K562 (cell line): ENCODE data around the gene MAP4. TPM values are rescaled to one million over a fixed set of nuclear protein-coding genes. Genes with fewer than 3 reads are reported as not detected.

ENCODE experiments used
- CBX1 ChIP-seq: sonication (generic); IDR thresholded peaks from 2 replicates; pipeline ENCODE4 v1.6.1; 2016; ENCODE audit warnings: antibody characterized with exemption, low read depth, mild to moderate bottlenecking
- EP400 ChIP-seq: fragments of 450-650 bp; IDR thresholded peaks from 2 replicates; pipeline ENCODE4 v1.6.1; 2017; ENCODE audit warnings: antibody characterized with exemption, mild to moderate bottlenecking, moderate library complexity
- FIP1L1 ChIP-seq: fragments of 200-400 bp; formaldehyde crosslinking; IDR thresholded peaks from 2 replicates; pipeline ENCODE4 v1.6.1; 2018; ENCODE audit warnings: mild to moderate bottlenecking, low read depth, low read length; ENCODE audit not compliant: poor library complexity, severe bottlenecking
- HMGN3 ChIP-seq: IDR thresholded peaks from 2 replicates; pipeline ENCODE4 v1.6.1; 2011; ENCODE audit warnings: borderline replicate concordance, low read depth, mild to moderate bottlenecking, mixed read lengths, low read length; ENCODE audit not compliant: insufficient read length; ENCODE audit errors: extremely low read depth
- IRF2 ChIP-seq: sonication (generic); formaldehyde crosslinking; IDR thresholded peaks from 2 replicates; pipeline ENCODE4 v1.8.1; 2022; ENCODE audit warnings: mild to moderate bottlenecking, missing genetic modification reagents
- NFIC ChIP-seq: fragments of 450-650 bp; IDR thresholded peaks from 2 replicates; pipeline ENCODE4 v1.6.1; 2017; ENCODE audit warnings: mild to moderate bottlenecking, inconsistent platforms
- NR2C2 ChIP-seq, 2 experiments: fragments of 200-800 bp in 1 of 2; sonication (Bioruptor generic) in 1 of 2; sonication (generic) in 1 of 2; formaldehyde crosslinking in 1 of 2; IDR thresholded peaks; 2 replicates each; pipeline versions ENCODE4 v1.6.1 to v1.8.0; 2016 to 2022; ENCODE audit warnings: mild to moderate bottlenecking in 1 of 2, missing compliant biosample characterization in 1 of 2, missing genetic modification characterization in 1 of 2, missing genetic modification reagents in 1 of 2
- SIN3A ChIP-seq, 2 experiments: fragments of 150-350 bp in 1 of 2; IDR thresholded peaks; 2 replicates each; pipeline ENCODE4 v1.6.1; 2011 to 2016; ENCODE audit warnings: borderline replicate concordance in 2 of 2, low read depth in 2 of 2, low read length in 2 of 2, mild to moderate bottlenecking in 2 of 2, moderate library complexity in 2 of 2; ENCODE audit not compliant: control insufficient read depth in 1 of 2
- SMAD4 ChIP-seq: fragments of 250-450 bp; sonication (Bioruptor Pico); conservative IDR thresholded peaks from 2 replicates; pipeline ENCODE4 v1.8.0; 2021; ENCODE audit warnings: inconsistent platforms, mild to moderate bottlenecking, moderate library complexity
- SUPT5H ChIP-seq: fragments of 450-650 bp; IDR thresholded peaks from 2 replicates; pipeline ENCODE4 v1.6.1; 2016
- TEAD1 ChIP-seq, 2 experiments: fragments of 450-650 bp in 1 of 2; sonication (generic) in 1 of 2; formaldehyde crosslinking; IDR thresholded peaks; 2 replicates each; pipeline versions ENCODE4 v1.4.0 to v1.8.0; 2020 to 2022; ENCODE audit warnings: mild to moderate bottlenecking in 2 of 2, missing genetic modification reagents in 1 of 2
- ZFX ChIP-seq: sonication (generic); formaldehyde crosslinking; IDR thresholded peaks from 2 replicates; pipeline ENCODE4 v1.8.0; 2022; ENCODE audit warnings: mild to moderate bottlenecking, missing genetic modification reagents, moderate library complexity
- ZKSCAN3 ChIP-seq: fragments of 250-450 bp; sonication (Bioruptor Pico); IDR thresholded peaks from 2 replicates; pipeline ENCODE4 v1.4.0; 2020
- polyA plus RNA-seq, 8 experiments: library from polyadenylated mRNA; depleted of rRNA in 4 of 8; stranded (reverse) in 5 of 8; unstranded in 3 of 8; fragments of >200 nt; fragmentation: Nextera tagmentation in 2 of 8; fragmentation: Illumina TruSeq in 1 of 8; extraction: Ambion mirVana in 2 of 8; extraction: Trizol in 1 of 8; gene quantifications; 2 replicates each; pipeline versions ENCODE4 v1.2.1 to v1.2.3, GENCODE V29; 2011 to 2014; ENCODE audit warnings: inconsistent platforms in 1 of 8, missing spikeins in 1 of 8
- total RNA-seq, 7 experiments: library from RNA; depleted of rRNA in 6 of 7; stranded (reverse); fragments of >200 nt in 6 of 7; fragmentation: Illumina TruSeq in 2 of 7; extraction: Trizol in 2 of 7; gene quantifications; 2 replicates each; pipeline versions ENCODE4 v1.2.1 to v1.2.3, GENCODE V29; 2011 to 2021; ENCODE audit warnings: low replicate concordance in 1 of 7
- TF ChIP-seq, protein P1 (sequence below): fragments of 250-450 bp; sonication (Bioruptor Pico); IDR thresholded peaks from 2 replicates; pipeline ENCODE4 v1.4.0; 2020; ENCODE audit warnings: mild to moderate bottlenecking, moderate library complexity, borderline replicate concordance
- TF ChIP-seq, protein P2 (sequence below): sonication (generic); formaldehyde crosslinking; IDR thresholded peaks from 2 replicates; pipeline ENCODE4 v1.9.0; 2022; ENCODE audit warnings: mild to moderate bottlenecking, missing genetic modification reagents
- TF ChIP-seq, protein P3 (sequence below): sonication (generic); formaldehyde crosslinking; IDR thresholded peaks from 2 replicates; pipeline ENCODE4 v1.8.1; 2022; ENCODE audit warnings: missing genetic modification reagents
- TF ChIP-seq, protein P4 (sequence below): fragments of 450-650 bp; IDR thresholded peaks from 2 replicates; pipeline ENCODE4 v1.6.1; 2018; ENCODE audit not compliant: partially characterized antibody

MAP4 gene
- total and polyA plus RNA-seq, 9 of the 15 experiments (the other 6 are each of a cell fraction or from before 2014, with no cell fraction given) = 13.3 to 141 (median 36.8) TPM

DNA sequence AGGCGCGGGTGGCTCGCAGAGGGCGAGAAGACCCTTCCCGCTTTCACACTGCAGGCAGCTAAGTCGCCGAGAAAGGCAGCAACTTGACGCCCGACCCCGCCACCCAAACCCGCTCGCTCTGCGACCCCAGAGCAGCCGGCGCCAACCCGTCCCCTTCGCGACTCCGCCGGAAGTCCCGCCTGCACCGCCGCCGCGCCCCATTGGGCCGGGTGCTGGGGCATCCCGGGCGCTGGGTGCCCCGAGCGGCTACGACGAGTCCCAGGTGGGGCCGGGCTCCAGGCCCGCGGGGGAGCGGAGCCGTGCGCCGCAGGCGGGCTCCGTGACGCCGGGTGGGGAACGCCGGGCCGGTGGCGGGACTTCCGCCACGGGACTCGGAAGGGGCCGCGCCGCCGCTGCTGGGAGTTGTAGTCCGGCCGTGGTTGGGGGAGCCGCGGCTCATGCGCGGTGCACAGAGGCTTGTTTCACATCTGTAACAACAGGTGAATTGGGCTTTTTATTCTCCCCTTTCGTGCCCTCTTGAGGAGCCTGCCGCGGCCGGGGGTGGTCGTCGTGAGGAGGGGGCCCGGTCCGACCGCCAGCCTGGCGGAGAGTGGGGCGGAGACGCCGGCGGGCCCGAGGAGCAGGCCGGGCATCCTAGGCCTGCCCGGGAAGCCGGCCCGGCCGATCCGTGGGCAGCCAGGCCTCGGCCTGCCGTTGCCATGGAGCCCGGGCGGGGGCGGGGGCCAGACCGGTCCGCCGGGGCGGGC, 213.3 kb downstream of the MAP4 start, which contains the start of gene DHX30 (continued):
- TF ChIP-seq, protein P1, sequence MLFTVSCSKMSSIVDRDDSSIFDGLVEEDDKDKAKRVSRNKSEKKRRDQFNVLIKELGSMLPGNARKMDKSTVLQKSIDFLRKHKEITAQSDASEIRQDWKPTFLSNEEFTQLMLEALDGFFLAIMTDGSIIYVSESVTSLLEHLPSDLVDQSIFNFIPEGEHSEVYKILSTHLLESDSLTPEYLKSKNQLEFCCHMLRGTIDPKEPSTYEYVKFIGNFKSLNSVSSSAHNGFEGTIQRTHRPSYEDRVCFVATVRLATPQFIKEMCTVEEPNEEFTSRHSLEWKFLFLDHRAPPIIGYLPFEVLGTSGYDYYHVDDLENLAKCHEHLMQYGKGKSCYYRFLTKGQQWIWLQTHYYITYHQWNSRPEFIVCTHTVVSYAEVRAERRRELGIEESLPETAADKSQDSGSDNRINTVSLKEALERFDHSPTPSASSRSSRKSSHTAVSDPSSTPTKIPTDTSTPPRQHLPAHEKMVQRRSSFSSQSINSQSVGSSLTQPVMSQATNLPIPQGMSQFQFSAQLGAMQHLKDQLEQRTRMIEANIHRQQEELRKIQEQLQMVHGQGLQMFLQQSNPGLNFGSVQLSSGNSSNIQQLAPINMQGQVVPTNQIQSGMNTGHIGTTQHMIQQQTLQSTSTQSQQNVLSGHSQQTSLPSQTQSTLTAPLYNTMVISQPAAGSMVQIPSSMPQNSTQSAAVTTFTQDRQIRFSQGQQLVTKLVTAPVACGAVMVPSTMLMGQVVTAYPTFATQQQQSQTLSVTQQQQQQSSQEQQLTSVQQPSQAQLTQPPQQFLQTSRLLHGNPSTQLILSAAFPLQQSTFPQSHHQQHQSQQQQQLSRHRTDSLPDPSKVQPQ (CRISPR knock-in tag) = no peak
- peak; percentile 13; the same call in 1 of the 2 replicates for TF ChIP-seq IRF2 (CRISPR knock-in tag)
- TF ChIP-seq ZKSCAN3 (CRISPR knock-in tag) = no peak
- peak; percentile 65; the same call in 1 of the 2 replicates for TF ChIP-seq SUPT5H
- 0 out of 2 replicates have a peak, but pooled peaks have one; percentile 46 for TF ChIP-seq SMAD4
- TF ChIP-seq, protein P2, sequence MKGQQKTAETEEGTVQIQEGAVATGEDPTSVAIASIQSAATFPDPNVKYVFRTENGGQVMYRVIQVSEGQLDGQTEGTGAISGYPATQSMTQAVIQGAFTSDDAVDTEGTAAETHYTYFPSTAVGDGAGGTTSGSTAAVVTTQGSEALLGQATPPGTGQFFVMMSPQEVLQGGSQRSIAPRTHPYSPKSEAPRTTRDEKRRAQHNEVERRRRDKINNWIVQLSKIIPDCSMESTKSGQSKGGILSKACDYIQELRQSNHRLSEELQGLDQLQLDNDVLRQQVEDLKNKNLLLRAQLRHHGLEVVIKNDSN (CRISPR knock-in tag) = no peak
- TF ChIP-seq NFIC = 0 out of 2 replicates have a peak, but pooled peaks have one; percentile 14
- peak in 1 of 2 experiments; percentile 84; a peak in 1 of 4 replicates for TF ChIP-seq SIN3A (IDR thresholded peaks at IDR 0.05; ENCODE audit: borderline replicate concordance in 2 of 2, control insufficient read depth in 1 of 2, low read depth in 2 of 2, low read length in 2 of 2)
- TF ChIP-seq CBX1 = peak; percentile 91; the same call in 1 of the 2 replicates
- TF ChIP-seq FIP1L1 = peak; percentile 56
- TF ChIP-seq TEAD1 (CRISPR knock-in tag; IDR thresholded peaks at IDR 0.05) = peak in 1 of 2 experiments; percentile 41; a peak in 2 of 4 replicates
- TF ChIP-seq, protein P3, sequence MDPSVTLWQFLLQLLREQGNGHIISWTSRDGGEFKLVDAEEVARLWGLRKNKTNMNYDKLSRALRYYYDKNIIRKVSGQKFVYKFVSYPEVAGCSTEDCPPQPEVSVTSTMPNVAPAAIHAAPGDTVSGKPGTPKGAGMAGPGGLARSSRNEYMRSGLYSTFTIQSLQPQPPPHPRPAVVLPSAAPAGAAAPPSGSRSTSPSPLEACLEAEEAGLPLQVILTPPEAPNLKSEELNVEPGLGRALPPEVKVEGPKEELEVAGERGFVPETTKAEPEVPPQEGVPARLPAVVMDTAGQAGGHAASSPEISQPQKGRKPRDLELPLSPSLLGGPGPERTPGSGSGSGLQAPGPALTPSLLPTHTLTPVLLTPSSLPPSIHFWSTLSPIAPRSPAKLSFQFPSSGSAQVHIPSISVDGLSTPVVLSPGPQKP (CRISPR knock-in tag) = no peak
- peak; percentile 92 for TF ChIP-seq HMGN3
- TF ChIP-seq, protein P4, sequence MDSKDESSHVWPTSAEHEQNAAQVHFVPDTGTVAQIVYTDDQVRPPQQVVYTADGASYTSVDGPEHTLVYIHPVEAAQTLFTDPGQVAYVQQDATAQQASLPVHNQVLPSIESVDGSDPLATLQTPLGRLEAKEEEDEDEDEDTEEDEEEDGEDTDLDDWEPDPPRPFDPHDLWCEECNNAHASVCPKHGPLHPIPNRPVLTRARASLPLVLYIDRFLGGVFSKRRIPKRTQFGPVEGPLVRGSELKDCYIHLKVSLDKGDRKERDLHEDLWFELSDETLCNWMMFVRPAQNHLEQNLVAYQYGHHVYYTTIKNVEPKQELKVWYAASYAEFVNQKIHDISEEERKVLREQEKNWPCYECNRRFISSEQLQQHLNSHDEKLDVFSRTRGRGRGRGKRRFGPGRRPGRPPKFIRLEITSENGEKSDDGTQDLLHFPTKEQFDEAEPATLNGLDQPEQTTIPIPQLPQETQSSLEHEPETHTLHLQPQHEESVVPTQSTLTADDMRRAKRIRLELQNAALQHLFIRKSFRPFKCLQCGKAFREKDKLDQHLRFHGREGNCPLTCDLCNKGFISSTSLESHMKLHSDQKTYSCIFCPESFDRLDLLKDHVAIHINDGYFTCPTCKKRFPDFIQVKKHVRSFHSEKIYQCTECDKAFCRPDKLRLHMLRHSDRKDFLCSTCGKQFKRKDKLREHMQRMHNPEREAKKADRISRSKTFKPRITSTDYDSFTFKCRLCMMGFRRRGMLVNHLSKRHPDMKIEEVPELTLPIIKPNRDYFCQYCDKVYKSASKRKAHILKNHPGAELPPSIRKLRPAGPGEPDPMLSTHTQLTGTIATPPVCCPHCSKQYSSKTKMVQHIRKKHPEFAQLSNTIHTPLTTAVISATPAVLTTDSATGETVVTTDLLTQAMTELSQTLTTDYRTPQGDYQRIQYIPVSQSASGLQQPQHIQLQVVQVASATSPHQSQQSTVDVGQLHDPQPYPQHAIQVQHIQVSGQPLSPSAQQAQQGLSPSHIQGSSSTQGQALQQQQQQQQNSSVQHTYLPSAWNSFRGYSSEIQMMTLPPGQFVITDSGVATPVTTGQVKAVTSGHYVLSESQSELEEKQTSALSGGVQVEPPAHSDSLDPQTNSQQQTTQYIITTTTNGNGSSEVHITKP = peak; percentile 3
- peak; percentile 98 for TF ChIP-seq ZFX (CRISPR knock-in tag)
- peak; percentile 40; the same call in 1 of the 2 replicates for TF ChIP-seq EP400
- TF ChIP-seq NR2C2 (CRISPR knock-in tag; IDR thresholded peaks at IDR 0.05) = no peak
- TF ChIP-seq NR2C2 (tag; IDR thresholded peaks at IDR 0.05) = peak; percentile 91
